ENCODE measurements around the gene AP2A1.

GRCh38 chr19:49812997-49813861 lies 46.4 kb downstream of the AP2A1 start, which contains the start of gene FUZ:
- TF ChIP-seq CTCF (IDR thresholded peaks at IDR 0.05) (peak; percentile 23), EZH2 (IDR thresholded peaks at IDR 0.05; ENCODE audit: borderline replicate concordance, insufficient read depth, low read depth, low read length, poor library complexity, severe bottlenecking) (no peak)
